ENCODE measurements around the gene LANCL2. TPM values are rescaled to one million over a fixed set of nuclear protein-coding genes. Genes with fewer than 3 reads are reported as not detected.
A peak's percentile ranks its signal among the peaks of the same experiment; 100 is the strongest.

LANCL2 gene, protein sequence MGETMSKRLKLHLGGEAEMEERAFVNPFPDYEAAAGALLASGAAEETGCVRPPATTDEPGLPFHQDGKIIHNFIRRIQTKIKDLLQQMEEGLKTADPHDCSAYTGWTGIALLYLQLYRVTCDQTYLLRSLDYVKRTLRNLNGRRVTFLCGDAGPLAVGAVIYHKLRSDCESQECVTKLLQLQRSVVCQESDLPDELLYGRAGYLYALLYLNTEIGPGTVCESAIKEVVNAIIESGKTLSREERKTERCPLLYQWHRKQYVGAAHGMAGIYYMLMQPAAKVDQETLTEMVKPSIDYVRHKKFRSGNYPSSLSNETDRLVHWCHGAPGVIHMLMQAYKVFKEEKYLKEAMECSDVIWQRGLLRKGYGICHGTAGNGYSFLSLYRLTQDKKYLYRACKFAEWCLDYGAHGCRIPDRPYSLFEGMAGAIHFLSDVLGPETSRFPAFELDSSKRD
- polyA plus RNA-seq (2013, experiment 1 of 2): 5.1 TPM
- 6.2 TPM for polyA plus RNA-seq (2013, experiment 2 of 2)

DNA sequence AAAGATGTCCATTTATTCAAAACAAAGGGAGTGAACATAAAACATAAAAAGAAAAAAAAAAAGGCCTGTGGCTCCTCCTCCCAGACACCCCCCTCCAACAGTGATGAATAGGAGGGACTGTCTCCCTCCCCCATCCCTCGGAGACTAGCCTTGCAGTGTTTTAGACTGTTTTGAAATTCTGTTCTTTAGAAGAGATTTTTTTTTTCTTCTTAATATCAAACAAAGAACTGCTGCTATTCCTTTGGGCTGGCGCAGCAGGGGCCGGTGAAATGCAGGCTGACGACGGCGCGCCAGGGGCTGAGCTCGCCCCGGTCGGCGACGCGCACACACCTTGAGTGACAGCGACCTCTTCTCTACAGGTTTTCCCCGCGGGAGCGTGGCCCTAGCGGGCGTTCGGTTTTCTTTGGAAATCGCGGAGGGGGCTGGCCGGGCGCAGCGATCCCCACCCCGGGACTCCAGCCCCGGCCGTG is at the start of gene LANCL2:
Gene LANCL2 (plus strand): TSS at position 133 of the 470 bp plus-strand sequence. CDS start 689 bp downstream, outside the sequence.
- H3K9me3 ChIP-seq (ENCODE audit: control insufficient read depth, low read length): no peaks in the 10 kb centered on the region
- peak within 1 kb of the TSS; percentile 95 for H3K27ac ChIP-seq (ENCODE audit: low read depth, low read length, severe bottlenecking)
- H3K4me1 ChIP-seq (ENCODE audit: control insufficient read depth, insufficient read depth, low read length, poor library complexity, severe bottlenecking): peaks cover 6% of the 10 kb centered on the region
- WGBS, 2 experiments (ENCODE audit: insufficient coverage in 2 of 2): 0% methylated on average over 24 to 27 of the region's 28 CpGs
- H3K4me3 ChIP-seq (ENCODE audit: extremely low read depth, insufficient read depth, low read length, poor library complexity, severe bottlenecking): peak within 1 kb of the TSS; percentile 99
- peaks cover 6% of the 10 kb centered on the region for H3K36me3 ChIP-seq (ENCODE audit: control insufficient read depth, insufficient read depth, low read length)

- H3K27ac ChIP-seq (ENCODE audit: low read depth, low read length, severe bottlenecking): no peak overlapping the region
- H3K4me3 ChIP-seq (ENCODE audit: extremely low read depth, insufficient read depth, low read length, poor library complexity, severe bottlenecking): no peak overlapping the region
- WGBS, 2 experiments (ENCODE audit: insufficient coverage in 2 of 2): 92% methylated on average over 4 to 5 of the region's 5 CpGs
Observed at GRCh38 chr7:55325371-55325792, 39.8 kb upstream of the LANCL2 start.

DNA sequence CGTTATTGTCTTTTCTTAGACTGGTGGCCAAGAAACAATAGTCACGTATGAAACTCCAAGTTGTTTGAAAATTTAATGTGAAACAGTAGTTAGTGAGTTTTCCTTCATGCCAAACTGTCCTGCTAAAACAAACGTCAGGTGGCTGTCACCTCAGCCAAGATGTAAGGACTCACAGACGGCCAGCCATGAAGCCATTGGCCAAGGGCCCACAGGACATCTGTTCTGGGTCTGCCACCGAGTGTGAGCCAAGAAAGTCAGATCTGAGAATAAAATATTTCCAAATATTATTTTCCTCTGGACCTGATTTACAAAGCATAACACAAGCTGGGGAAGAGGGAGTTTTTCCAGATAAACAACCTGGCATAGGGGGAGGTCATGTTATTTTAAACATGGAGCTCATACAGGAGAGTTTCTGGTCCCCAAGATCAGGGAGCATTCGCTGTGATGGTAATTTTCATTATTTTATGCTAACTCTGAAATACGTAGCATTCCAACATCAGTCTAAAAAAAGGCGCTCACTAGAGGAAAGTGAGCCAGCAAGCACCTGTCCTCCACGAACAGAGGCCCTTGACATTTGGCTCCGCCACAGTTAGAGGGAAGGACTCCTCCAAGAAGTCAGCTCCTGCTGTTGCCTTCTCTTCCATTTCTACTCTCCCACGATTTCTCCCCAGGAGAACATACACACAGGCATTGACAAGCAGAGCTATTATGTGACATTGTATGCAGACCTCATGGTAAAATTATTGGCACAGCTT is 38.9 kb upstream of the LANCL2 start:
- no peak overlapping the region for H3K4me3 ChIP-seq (ENCODE audit: extremely low read depth, insufficient read depth, low read length, poor library complexity, severe bottlenecking)
- H3K27ac ChIP-seq (ENCODE audit: low read depth, low read length, severe bottlenecking): no peak overlapping the region
- WGBS, 2 experiments (ENCODE audit: insufficient coverage in 2 of 2): 89 to 91% methylated on average over 5 to 8 of the region's 11 CpGs
- no peaks in the 10 kb centered on the region for H3K9me3 ChIP-seq (ENCODE audit: control insufficient read depth, low read length)
- H3K36me3 ChIP-seq (ENCODE audit: control insufficient read depth, insufficient read depth, low read length): no peaks in the 10 kb centered on the region
- no peaks in the 10 kb centered on the region for H3K4me1 ChIP-seq (ENCODE audit: control insufficient read depth, insufficient read depth, low read length, poor library complexity, severe bottlenecking)

More at GRCh38 chr7:55325371-55325792, 39.8 kb upstream of the LANCL2 start:
- H3K9me3 ChIP-seq (ENCODE audit: control insufficient read depth, low read length): no peaks in the 10 kb centered on the region
- no peaks in the 10 kb centered on the region for H3K4me1 ChIP-seq (ENCODE audit: control insufficient read depth, insufficient read depth, low read length, poor library complexity, severe bottlenecking)
- H3K36me3 ChIP-seq (ENCODE audit: control insufficient read depth, insufficient read depth, low read length): no peaks in the 10 kb centered on the region

GRCh38 chr7:55326945-55327626 is 38.1 kb upstream of the LANCL2 start:
- 88 to 91% methylated on average over 5 of the region's 7 CpGs for WGBS, 2 experiments (ENCODE audit: insufficient coverage in 2 of 2)
- Histone ChIP-seq H3K4me3 (ENCODE audit: extremely low read depth, insufficient read depth, low read length, poor library complexity, severe bottlenecking) (no peak overlapping the region), H3K27ac (ENCODE audit: low read depth, low read length, severe bottlenecking) (no peak overlapping the region), H3K36me3 (ENCODE audit: control insufficient read depth, insufficient read depth, low read length) (no peaks in the 10 kb centered on the region), H3K4me1 (ENCODE audit: control insufficient read depth, insufficient read depth, low read length, poor library complexity, severe bottlenecking) (no peaks in the 10 kb centered on the region), H3K9me3 (ENCODE audit: control insufficient read depth, low read length) (no peaks in the 10 kb centered on the region)

DNA sequence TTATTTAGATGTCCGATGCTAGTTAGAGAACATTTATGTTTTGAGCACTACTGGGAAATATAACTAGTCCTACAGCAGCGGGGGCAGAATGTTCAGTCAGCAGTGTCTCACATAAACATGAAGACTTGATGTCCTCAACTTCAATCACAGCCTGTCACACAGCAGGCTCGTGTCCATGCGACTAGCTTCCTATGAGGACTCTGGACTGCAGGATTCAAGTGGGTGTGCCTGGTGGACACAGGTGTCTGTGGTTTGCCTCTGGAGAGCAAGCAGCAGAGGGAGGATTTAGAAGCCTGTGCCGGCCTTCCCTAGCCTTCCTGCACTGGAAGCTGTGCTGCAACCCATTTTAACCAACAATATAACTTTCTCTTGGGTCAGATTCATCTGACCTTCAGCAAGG is 30.0 kb upstream of the LANCL2 start:
- Histone ChIP-seq H3K4me3 (ENCODE audit: extremely low read depth, insufficient read depth, low read length, poor library complexity, severe bottlenecking) (no peak overlapping the region), H3K27ac (ENCODE audit: low read depth, low read length, severe bottlenecking) (no peak overlapping the region), H3K36me3 (ENCODE audit: control insufficient read depth, insufficient read depth, low read length) (no peaks in the 10 kb centered on the region), H3K4me1 (ENCODE audit: control insufficient read depth, insufficient read depth, low read length, poor library complexity, severe bottlenecking) (no peaks in the 10 kb centered on the region), H3K9me3 (ENCODE audit: control insufficient read depth, low read length) (no peaks in the 10 kb centered on the region)
- 84 to 88% methylated on average over 4 of the region's 5 CpGs for WGBS, 2 experiments (ENCODE audit: insufficient coverage in 2 of 2)

DNA sequence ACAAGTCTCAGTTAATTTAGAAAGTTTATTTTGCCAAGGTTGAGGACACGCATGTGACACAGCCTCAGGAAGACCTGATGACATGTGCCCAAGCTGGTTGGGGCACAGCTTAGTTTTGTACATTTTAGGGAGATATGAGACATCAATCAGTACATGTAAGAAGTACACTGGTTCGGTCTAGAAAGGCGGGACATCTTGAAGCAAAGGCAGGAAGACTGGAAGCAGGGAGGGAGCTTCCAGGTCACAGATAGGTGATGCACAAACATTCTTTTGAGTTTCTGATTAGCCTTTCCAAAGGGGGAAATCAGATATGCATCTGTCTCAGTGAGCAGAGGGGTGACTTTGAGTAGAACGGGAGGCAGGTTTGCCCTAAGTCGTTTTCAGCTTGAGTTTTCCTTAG is 29.4 kb upstream of the LANCL2 start:
- Histone ChIP-seq H3K27ac (ENCODE audit: low read depth, low read length, severe bottlenecking) (no peak overlapping the region), H3K4me1 (ENCODE audit: control insufficient read depth, insufficient read depth, low read length, poor library complexity, severe bottlenecking) (no peaks in the 10 kb centered on the region), H3K36me3 (ENCODE audit: control insufficient read depth, insufficient read depth, low read length) (no peaks in the 10 kb centered on the region), H3K4me3 (ENCODE audit: extremely low read depth, insufficient read depth, low read length, poor library complexity, severe bottlenecking) (no peak overlapping the region), H3K9me3 (ENCODE audit: control insufficient read depth, low read length) (no peaks in the 10 kb centered on the region)
- 74 to 90% methylated on average over 3 of the region's 5 CpGs for WGBS, 2 experiments (ENCODE audit: insufficient coverage in 2 of 2)

GRCh38 chr7:55336540-55336939 is 28.6 kb upstream of the LANCL2 start:
- Histone ChIP-seq H3K4me3 (ENCODE audit: extremely low read depth, insufficient read depth, low read length, poor library complexity, severe bottlenecking) (no peak overlapping the region), H3K9me3 (ENCODE audit: control insufficient read depth, low read length) (no peaks in the 10 kb centered on the region), H3K27ac (ENCODE audit: low read depth, low read length, severe bottlenecking) (no peak overlapping the region), H3K36me3 (ENCODE audit: control insufficient read depth, insufficient read depth, low read length) (no peaks in the 10 kb centered on the region), H3K4me1 (ENCODE audit: control insufficient read depth, insufficient read depth, low read length, poor library complexity, severe bottlenecking) (no peaks in the 10 kb centered on the region)
- WGBS, 2 experiments (ENCODE audit: insufficient coverage in 2 of 2): 82% methylated on average over 2 of the region's 3 CpGs; no CpG with 5 or more reads in 1 of the 2 experiments

GRCh38 chr7:55339033-55340000 is 25.8 kb upstream of the LANCL2 start:
- no peak overlapping the region for H3K4me3 ChIP-seq (ENCODE audit: extremely low read depth, insufficient read depth, low read length, poor library complexity, severe bottlenecking)
- 74 to 76% methylated on average over 4 of the region's 8 CpGs for WGBS, 2 experiments (ENCODE audit: insufficient coverage in 2 of 2)
- H3K9me3 ChIP-seq (ENCODE audit: control insufficient read depth, low read length): peaks cover 4% of the 10 kb centered on the region
- no peak overlapping the region for H3K27ac ChIP-seq (ENCODE audit: low read depth, low read length, severe bottlenecking)
- no peaks in the 10 kb centered on the region for H3K4me1 ChIP-seq (ENCODE audit: control insufficient read depth, insufficient read depth, low read length, poor library complexity, severe bottlenecking)
- H3K36me3 ChIP-seq (ENCODE audit: control insufficient read depth, insufficient read depth, low read length): no peaks in the 10 kb centered on the region

DNA sequence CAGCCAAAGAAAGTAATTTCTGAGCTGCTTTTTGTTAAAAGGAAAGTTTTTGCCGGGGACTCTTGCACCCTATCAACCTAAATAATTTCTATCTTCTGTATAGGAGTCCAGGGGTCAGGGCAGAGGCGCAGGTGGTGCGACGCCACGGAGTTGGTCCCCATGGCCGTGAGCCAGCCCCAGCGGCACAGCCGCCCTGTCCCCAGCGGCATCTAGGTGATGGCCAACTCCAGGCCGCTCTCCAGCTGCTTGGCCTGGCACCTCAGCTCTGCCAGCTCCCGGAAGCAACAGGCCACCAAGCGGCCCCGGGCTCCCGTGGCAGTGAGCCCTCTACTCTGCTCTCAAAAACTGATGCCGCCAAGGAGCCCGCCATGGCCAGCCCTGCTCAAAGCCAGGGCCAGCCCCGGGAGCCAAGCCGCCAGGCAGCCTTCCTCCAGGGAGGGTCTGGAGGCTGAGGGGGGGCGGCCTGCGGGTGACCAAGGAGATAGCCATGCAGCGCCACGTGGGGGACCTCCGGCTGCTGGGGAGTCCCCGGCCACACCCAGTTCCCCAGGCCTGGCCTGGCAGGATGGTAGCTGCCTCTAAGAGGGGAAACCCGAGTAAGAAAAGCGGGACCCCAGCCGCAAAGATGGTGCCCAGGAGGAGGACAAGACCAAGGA is 22.8 kb upstream of the LANCL2 start:
- no peak overlapping the region for H3K27ac ChIP-seq (ENCODE audit: low read depth, low read length, severe bottlenecking)
- no peaks in the 10 kb centered on the region for H3K36me3 ChIP-seq (ENCODE audit: control insufficient read depth, insufficient read depth, low read length)
- no peaks in the 10 kb centered on the region for H3K4me1 ChIP-seq (ENCODE audit: control insufficient read depth, insufficient read depth, low read length, poor library complexity, severe bottlenecking)
- peaks cover 4% of the 10 kb centered on the region for H3K9me3 ChIP-seq (ENCODE audit: control insufficient read depth, low read length)
- no peak overlapping the region for H3K4me3 ChIP-seq (ENCODE audit: extremely low read depth, insufficient read depth, low read length, poor library complexity, severe bottlenecking)
- WGBS, 2 experiments (ENCODE audit: insufficient coverage in 2 of 2): 89 to 94% methylated on average over 20 to 27 of the region's 27 CpGs
